Epithelial cell of proximal tubule (primary cell): Measurements from ENCODE around the gene MYRIP. TPM values are rescaled to one million over a fixed set of nuclear protein-coding genes. Genes with fewer than 3 reads are reported as not detected.

ENCODE experiments used
- DNase-seq: peaks from one replicate; pipeline ENCODE4 v3.0.0-alpha.2; 2011; ENCODE audit warnings: low read depth
- H3K4me3 ChIP-seq: 2 replicates; pipeline ENCODE4 v1.5.1; 2011; ENCODE audit warnings: low read depth, mild to moderate bottlenecking, low read length
- CTCF ChIP-seq: conservative IDR thresholded peaks from 2 replicates; pipeline ENCODE4 v1.5.1; 2012; ENCODE audit warnings: low read depth, mild to moderate bottlenecking, low read length
- total RNA-seq: library from RNA; depleted of rRNA; stranded (reverse); fragments of >200 nt; gene quantifications from 2 replicates; pipeline ENCODE4 v1.2.3, GENCODE V29; 2015

Gene MYRIP
- total RNA-seq, 1 donor from 2014 or later: 0.12 TPM

GRCh38 chr3:40097131-40098117, 288.0 kb downstream of the MYRIP start:
- H3K4me3 ChIP-seq: no peak overlapping the region
- DNase-seq: no peak
- TF ChIP-seq CTCF: no peak

DNA sequence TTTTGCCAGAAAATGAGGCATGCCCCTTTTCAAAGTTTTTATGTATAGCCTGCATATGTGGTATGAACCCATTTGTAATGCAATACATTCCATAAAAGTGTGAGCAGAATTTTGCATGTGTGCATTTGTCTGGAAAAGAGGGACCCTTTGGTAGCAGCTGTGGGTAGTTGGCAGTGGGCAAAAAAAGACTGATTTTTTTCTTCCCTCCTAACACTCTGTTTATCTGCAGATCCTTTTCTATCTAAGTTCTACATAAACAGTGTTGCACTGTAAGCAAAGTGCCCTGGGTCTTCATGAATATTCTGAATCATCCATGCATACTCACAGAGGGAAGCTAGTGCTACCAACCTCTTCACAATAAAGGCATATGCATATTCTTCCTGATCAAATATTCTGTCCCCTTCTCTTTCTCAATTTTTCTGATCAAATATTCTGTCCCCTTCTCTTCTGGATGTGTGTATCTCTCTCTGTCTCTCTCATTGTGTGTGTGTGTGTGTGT, 288.9 kb downstream of the MYRIP start:
- TF ChIP-seq CTCF: no peak
- no peak overlapping the region for H3K4me3 ChIP-seq
- no peak for DNase-seq

DNA sequence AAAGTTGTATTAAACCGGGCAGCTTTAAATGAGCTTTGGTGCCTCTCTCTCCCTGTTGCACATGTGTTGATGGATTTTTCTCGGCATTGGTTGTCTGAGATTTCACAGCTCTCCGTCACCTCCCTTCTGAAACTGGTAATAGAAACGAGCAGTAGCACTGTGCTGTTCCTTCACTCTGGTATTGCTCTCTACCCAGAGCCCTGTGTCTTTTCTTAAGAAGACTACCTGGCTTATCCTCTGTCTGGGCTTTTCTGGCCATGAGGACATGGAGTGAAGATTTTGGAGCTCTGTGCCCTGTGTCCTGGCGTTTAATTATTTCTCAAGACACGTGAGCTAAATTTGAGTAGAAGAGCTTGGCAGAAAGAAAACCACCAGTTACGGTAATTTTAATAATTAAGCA, 290.5 kb downstream of the MYRIP start:
- no peak overlapping the region for H3K4me3 ChIP-seq
- no peak for TF ChIP-seq CTCF
- no peak for DNase-seq

GRCh38 chr3:40102182-40102581, 292.8 kb downstream of the MYRIP start:
- TF ChIP-seq CTCF: no peak
- no peak for DNase-seq
- no peak overlapping the region for H3K4me3 ChIP-seq

- DNase-seq: no peak
- no peak overlapping the region for H3K4me3 ChIP-seq
- no peak for TF ChIP-seq CTCF
Measured at GRCh38 chr3:40103829-40104228, 294.4 kb downstream of the MYRIP start.

DNA sequence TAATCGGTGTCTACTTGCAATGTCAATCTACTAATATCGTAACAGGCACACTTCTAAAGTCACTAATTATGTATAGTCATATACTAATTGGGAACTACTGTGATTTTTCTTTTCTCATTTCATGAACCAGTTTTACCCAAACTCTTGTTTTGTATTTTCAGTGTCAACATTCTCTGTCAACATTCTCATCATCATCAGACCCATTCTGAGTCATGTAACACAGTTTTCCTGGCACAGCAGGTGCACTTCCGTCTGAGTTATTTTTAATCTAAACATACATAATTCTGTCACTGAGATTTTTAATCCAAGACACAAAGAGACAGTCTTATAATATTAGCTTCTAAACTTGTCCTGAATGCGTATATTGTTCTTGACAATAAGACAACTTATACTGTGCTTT, 295.0 kb downstream of the MYRIP start:
- H3K4me3 ChIP-seq: no peak overlapping the region
- DNase-seq: no peak
- TF ChIP-seq CTCF: no peak
